GM12873 (cell line): ENCODE results near the gene BRD7.

Experiments used
- CTCF ChIP-seq: IDR thresholded peaks from 2 replicates; pipeline ENCODE4 v1.5.1; 2012; ENCODE audit warnings: low read depth, mild to moderate bottlenecking, moderate library complexity, low read length, control low read depth; ENCODE audit not compliant: insufficient read depth; ENCODE audit errors: missing control alignments

Gene BRD7

GRCh38 chr16:50286681-50287080 is 82.1 kb downstream of the BRD7 start:
- no peak for TF ChIP-seq CTCF

GRCh38 chr16:50285406-50286003 is 83.3 kb downstream of the BRD7 start:
- no peak for TF ChIP-seq CTCF

GRCh38 chr16:50284131-50284911 is 84.5 kb downstream of the BRD7 start:
- no peak for TF ChIP-seq CTCF

- no peak for TF ChIP-seq CTCF
Observed at GRCh38 chr16:50282955-50283631, 85.7 kb downstream of the BRD7 start.

- TF ChIP-seq CTCF = no peak
Observed at GRCh38 chr16:50282010-50282538, 86.7 kb downstream of the BRD7 start.

GRCh38 chr16:50281391-50282009 is 87.3 kb downstream of the BRD7 start:
- TF ChIP-seq CTCF = no peak

- no peak for TF ChIP-seq CTCF
Observed at GRCh38 chr16:50280932-50281331, 87.9 kb downstream of the BRD7 start.
